HEK293 (cell line): ENCODE results near the gene RPS18.

ENCODE experiments used
- CTCF ChIP-seq: fragments of 450-650 bp; formaldehyde crosslinking; IDR thresholded peaks from 2 replicates; pipeline ENCODE4 v1.5.1; 2016; ENCODE audit warnings: missing biosample characterization, missing genetic modification characterization
- KLF1 ChIP-seq: fragments of 450-650 bp; formaldehyde crosslinking; IDR thresholded peaks from 2 replicates; pipeline ENCODE4 v1.5.1; 2016; ENCODE audit warnings: missing biosample characterization, missing genetic modification characterization
- KLF16 ChIP-seq: fragments of 450-650 bp; formaldehyde crosslinking; IDR thresholded peaks from 2 replicates; pipeline ENCODE4 v1.5.1; 2017; ENCODE audit warnings: missing biosample characterization, missing genetic modification characterization
- RBAK ChIP-seq: fragments of 450-650 bp; formaldehyde crosslinking; IDR thresholded peaks from 2 replicates; pipeline ENCODE4 v1.5.1; 2016; ENCODE audit warnings: missing biosample characterization, missing genetic modification characterization
- TCF7L2 ChIP-seq: IDR thresholded peaks from 2 replicates; pipeline ENCODE4 v1.6.1; 2011; ENCODE audit warnings: low read depth, mild to moderate bottlenecking, inconsistent platforms, low read length, moderate library complexity, borderline replicate concordance
- ZBTB7A ChIP-seq: fragments of 450-650 bp; formaldehyde crosslinking; IDR thresholded peaks from 2 replicates; pipeline ENCODE4 v1.5.1; 2016; ENCODE audit warnings: low read depth, missing biosample characterization, missing genetic modification characterization
- ZFHX2 ChIP-seq: fragments of 450-650 bp; formaldehyde crosslinking; conservative IDR thresholded peaks from 2 replicates; pipeline ENCODE4 v1.5.1; 2016; ENCODE audit warnings: missing biosample characterization, missing genetic modification characterization
- ZNF274 ChIP-seq, 2 experiments: fragments of 200-500 bp in 1 of 2; fragments of 450-650 bp in 1 of 2; sonication (Bioruptor generic) in 1 of 2; formaldehyde crosslinking in 1 of 2; IDR thresholded peaks; 2 replicates each; pipeline versions ENCODE4 v1.5.1 to v1.6.1; 2014 to 2016; ENCODE audit warnings: borderline replicate concordance in 1 of 2, inconsistent platforms in 1 of 2, low read length in 1 of 2, missing biosample characterization in 1 of 2, missing genetic modification characterization in 1 of 2
- ZNF280D ChIP-seq: fragments of 450-650 bp; formaldehyde crosslinking; IDR thresholded peaks from 2 replicates; pipeline ENCODE4 v1.5.1; 2016; ENCODE audit warnings: missing biosample characterization, missing genetic modification characterization
- ZNF596 ChIP-seq: fragments of 450-650 bp; IDR thresholded peaks from 2 replicates; pipeline ENCODE4 v1.5.0; 2018; ENCODE audit warnings: missing biosample characterization, mild to moderate bottlenecking, missing genetic modification characterization, moderate library complexity
- ZNF677 ChIP-seq: fragments of 450-650 bp; IDR thresholded peaks from 2 replicates; pipeline ENCODE4 v1.5.0; 2018; ENCODE audit warnings: missing biosample characterization, mild to moderate bottlenecking, missing genetic modification characterization, moderate library complexity
- TF ChIP-seq, protein P1 (sequence below): fragments of 450-650 bp; formaldehyde crosslinking; IDR thresholded peaks from 2 replicates; pipeline ENCODE4 v1.5.1; 2016; ENCODE audit warnings: missing biosample characterization, missing genetic modification characterization
- TF ChIP-seq, protein P2 (sequence below): fragments of 450-650 bp; formaldehyde crosslinking; IDR thresholded peaks from 2 replicates; pipeline ENCODE4 v1.5.1; 2016; ENCODE audit warnings: missing biosample characterization, missing genetic modification characterization

DNA sequence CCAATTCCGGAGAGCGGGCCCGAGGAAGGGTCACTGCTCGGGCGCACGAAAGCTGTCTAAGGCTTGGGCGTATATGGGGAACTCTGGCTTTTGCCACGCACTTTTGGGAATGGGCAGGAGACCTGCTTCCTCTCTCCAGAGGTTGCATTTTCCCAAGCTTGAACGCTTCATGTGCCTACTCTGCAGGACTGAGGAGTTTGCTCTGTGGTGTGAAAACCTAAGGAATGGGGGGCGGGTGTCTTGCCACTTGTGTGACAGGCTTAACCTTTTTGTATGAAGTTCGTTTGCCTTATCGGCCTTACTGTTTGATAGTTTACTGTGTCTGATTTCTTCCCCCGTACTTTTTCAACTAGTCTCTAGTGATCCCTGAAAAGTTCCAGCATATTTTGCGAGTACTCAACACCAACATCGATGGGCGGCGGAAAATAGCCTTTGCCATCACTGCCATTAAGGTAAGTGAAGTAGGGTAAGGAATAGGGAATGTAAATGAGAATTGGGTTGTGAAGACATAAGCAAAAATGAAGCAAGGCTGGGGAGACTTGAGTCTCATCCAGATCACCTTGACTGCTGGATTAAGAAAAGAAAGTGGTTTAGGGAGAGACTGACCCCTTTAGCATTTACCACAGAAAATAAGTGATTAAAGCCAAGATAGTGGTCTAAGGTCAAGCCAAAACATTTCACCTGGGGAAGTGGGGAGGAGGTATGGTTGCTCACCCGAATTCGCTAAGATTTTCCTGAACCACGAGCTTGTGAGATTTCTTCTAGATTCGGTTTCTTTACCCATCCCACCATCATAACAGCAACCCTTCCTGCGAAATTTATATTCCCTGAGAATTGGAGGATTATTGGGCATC, 627 bp downstream of the RPS18 start:
- TF ChIP-seq CTCF (tag by site-specific recombination) = no peak
- TF ChIP-seq TCF7L2 = no peak
- TF ChIP-seq, protein P1, sequence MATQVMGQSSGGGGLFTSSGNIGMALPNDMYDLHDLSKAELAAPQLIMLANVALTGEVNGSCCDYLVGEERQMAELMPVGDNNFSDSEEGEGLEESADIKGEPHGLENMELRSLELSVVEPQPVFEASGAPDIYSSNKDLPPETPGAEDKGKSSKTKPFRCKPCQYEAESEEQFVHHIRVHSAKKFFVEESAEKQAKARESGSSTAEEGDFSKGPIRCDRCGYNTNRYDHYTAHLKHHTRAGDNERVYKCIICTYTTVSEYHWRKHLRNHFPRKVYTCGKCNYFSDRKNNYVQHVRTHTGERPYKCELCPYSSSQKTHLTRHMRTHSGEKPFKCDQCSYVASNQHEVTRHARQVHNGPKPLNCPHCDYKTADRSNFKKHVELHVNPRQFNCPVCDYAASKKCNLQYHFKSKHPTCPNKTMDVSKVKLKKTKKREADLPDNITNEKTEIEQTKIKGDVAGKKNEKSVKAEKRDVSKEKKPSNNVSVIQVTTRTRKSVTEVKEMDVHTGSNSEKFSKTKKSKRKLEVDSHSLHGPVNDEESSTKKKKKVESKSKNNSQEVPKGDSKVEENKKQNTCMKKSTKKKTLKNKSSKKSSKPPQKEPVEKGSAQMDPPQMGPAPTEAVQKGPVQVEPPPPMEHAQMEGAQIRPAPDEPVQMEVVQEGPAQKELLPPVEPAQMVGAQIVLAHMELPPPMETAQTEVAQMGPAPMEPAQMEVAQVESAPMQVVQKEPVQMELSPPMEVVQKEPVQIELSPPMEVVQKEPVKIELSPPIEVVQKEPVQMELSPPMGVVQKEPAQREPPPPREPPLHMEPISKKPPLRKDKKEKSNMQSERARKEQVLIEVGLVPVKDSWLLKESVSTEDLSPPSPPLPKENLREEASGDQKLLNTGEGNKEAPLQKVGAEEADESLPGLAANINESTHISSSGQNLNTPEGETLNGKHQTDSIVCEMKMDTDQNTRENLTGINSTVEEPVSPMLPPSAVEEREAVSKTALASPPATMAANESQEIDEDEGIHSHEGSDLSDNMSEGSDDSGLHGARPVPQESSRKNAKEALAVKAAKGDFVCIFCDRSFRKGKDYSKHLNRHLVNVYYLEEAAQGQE (tag by site-specific recombination) = no peak
- no peak for TF ChIP-seq ZNF274 (IDR thresholded peaks at IDR 0.05; ENCODE audit: low read length)
- TF ChIP-seq ZNF274 (tag by site-specific recombination; IDR thresholded peaks at IDR 0.05; ENCODE audit: borderline replicate concordance) = no peak
- TF ChIP-seq KLF16 (tag by site-specific recombination) = no peak
- TF ChIP-seq ZFHX2 (tag by site-specific recombination) = no peak
- TF ChIP-seq ZNF280D = no peak
- TF ChIP-seq, protein P2, sequence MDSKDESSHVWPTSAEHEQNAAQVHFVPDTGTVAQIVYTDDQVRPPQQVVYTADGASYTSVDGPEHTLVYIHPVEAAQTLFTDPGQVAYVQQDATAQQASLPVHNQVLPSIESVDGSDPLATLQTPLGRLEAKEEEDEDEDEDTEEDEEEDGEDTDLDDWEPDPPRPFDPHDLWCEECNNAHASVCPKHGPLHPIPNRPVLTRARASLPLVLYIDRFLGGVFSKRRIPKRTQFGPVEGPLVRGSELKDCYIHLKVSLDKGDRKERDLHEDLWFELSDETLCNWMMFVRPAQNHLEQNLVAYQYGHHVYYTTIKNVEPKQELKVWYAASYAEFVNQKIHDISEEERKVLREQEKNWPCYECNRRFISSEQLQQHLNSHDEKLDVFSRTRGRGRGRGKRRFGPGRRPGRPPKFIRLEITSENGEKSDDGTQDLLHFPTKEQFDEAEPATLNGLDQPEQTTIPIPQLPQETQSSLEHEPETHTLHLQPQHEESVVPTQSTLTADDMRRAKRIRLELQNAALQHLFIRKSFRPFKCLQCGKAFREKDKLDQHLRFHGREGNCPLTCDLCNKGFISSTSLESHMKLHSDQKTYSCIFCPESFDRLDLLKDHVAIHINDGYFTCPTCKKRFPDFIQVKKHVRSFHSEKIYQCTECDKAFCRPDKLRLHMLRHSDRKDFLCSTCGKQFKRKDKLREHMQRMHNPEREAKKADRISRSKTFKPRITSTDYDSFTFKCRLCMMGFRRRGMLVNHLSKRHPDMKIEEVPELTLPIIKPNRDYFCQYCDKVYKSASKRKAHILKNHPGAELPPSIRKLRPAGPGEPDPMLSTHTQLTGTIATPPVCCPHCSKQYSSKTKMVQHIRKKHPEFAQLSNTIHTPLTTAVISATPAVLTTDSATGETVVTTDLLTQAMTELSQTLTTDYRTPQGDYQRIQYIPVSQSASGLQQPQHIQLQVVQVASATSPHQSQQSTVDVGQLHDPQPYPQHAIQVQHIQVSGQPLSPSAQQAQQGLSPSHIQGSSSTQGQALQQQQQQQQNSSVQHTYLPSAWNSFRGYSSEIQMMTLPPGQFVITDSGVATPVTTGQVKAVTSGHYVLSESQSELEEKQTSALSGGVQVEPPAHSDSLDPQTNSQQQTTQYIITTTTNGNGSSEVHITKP (tag by site-specific recombination) = no peak
- no peak for TF ChIP-seq KLF1 (tag by site-specific recombination)
- TF ChIP-seq ZNF677 (tag by site-specific recombination) = no peak
- no peak for TF ChIP-seq RBAK (tag by site-specific recombination)
- no peak for TF ChIP-seq ZBTB7A (tag by site-specific recombination)
- TF ChIP-seq ZNF596 (tag by site-specific recombination) = no peak
